ENCODE measurements around the gene RIMKLB.

RIMKLB gene

DNA sequence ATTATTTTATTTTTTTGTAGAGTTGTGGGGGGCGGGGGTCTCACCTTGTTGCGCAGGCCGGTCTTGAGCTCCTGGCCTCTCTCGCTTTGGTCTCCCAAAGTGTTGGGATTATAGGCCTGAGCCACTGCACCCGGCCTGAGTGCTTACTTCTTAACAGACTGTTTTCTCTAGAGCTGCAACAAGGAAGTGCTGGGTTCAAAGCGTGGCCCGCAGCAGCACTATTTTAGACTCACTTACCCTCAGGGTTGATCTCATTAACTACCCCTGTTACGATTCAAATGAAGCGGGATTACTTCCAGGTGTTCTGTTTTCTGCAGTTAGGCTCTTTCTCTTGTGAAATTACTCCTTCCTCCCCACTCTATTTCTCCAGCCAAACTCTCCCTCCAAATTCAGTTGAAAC, 133.3 kb downstream of the RIMKLB start:
- TF ChIP-seq, protein P1, sequence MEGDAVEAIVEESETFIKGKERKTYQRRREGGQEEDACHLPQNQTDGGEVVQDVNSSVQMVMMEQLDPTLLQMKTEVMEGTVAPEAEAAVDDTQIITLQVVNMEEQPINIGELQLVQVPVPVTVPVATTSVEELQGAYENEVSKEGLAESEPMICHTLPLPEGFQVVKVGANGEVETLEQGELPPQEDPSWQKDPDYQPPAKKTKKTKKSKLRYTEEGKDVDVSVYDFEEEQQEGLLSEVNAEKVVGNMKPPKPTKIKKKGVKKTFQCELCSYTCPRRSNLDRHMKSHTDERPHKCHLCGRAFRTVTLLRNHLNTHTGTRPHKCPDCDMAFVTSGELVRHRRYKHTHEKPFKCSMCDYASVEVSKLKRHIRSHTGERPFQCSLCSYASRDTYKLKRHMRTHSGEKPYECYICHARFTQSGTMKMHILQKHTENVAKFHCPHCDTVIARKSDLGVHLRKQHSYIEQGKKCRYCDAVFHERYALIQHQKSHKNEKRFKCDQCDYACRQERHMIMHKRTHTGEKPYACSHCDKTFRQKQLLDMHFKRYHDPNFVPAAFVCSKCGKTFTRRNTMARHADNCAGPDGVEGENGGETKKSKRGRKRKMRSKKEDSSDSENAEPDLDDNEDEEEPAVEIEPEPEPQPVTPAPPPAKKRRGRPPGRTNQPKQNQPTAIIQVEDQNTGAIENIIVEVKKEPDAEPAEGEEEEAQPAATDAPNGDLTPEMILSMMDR (IDR thresholded peaks at IDR 0.05; ENCODE audit: low read length): no peak
- no peak for TF ChIP-seq EZH2 (IDR thresholded peaks at IDR 0.05; ENCODE audit: borderline replicate concordance, low read length)
- H3K4me1 ChIP-seq (ENCODE audit: insufficient read depth, low read length, severe bottlenecking): peaks cover 42% of the 10 kb centered on the region
- H3K27me3 ChIP-seq (ENCODE audit: insufficient read depth, low read length): no peaks in the 10 kb centered on the region
- H3K79me2 ChIP-seq (ENCODE audit: insufficient read depth, low read length): no peaks in the 10 kb centered on the region
- H3K4me2 ChIP-seq (ENCODE audit: low read length): peak overlapping the region; percentile 68
- no peaks in the 10 kb centered on the region for H3K9me2 ChIP-seq (ENCODE audit: low read depth, low read length)
- peak overlapping the region; percentile 96 for H2AFZ ChIP-seq (ENCODE audit: low read length)
- peak overlapping the region; percentile 89 for H3K27ac ChIP-seq (ENCODE audit: low read depth, low read length, poor library complexity, severe bottlenecking)
- no peaks in the 10 kb centered on the region for H4K20me1 ChIP-seq (ENCODE audit: insufficient read depth, low read length)
- no peaks in the 10 kb centered on the region for H3K36me3 ChIP-seq (ENCODE audit: insufficient read depth, low read length)
- H3K9me3 ChIP-seq (ENCODE audit: low read length): no peaks in the 10 kb centered on the region
- H3K4me3 ChIP-seq (ENCODE audit: low read depth, low read length, poor library complexity, severe bottlenecking): peak overlapping the region; percentile 56
- H3K9ac ChIP-seq (ENCODE audit: low read length): peak overlapping the region; percentile 52; the same call in 1 of the 2 replicates
- H3F3A ChIP-seq (ENCODE audit: insufficient read depth, low read length): no peaks in the 10 kb centered on the region

DNA sequence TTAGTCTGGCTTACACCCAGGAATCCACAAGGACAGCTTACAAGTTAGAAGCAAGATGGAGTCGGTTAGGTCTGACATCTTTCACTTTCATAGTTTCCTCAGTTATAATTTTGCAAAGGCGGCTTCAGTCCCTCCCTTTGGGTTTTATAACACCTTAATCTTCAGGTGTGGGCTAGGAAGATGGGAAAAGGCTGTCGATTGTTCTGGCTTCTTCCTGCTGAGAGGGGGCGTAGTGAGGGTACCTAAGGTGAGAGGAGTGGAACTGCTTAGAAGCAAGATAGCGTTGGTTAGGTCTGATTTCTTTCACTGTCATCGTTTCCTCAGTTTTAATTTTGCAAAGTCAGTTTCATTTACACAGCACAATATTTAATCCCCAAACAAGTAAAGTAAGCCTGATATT, 134.7 kb downstream of the RIMKLB start:
- TF ChIP-seq, protein P1 (IDR thresholded peaks at IDR 0.05; ENCODE audit: low read length): no peak
- TF ChIP-seq EZH2 (IDR thresholded peaks at IDR 0.05; ENCODE audit: borderline replicate concordance, low read length): no peak
- Histone ChIP-seq H3K9me2 (ENCODE audit: low read depth, low read length) (no peaks in the 10 kb centered on the region), H3K36me3 (ENCODE audit: insufficient read depth, low read length) (no peaks in the 10 kb centered on the region), H3K4me3 (ENCODE audit: low read depth, low read length, poor library complexity, severe bottlenecking) (no peak overlapping the region), H3K79me2 (ENCODE audit: insufficient read depth, low read length) (no peaks in the 10 kb centered on the region), H3K27me3 (ENCODE audit: insufficient read depth, low read length) (no peaks in the 10 kb centered on the region), H3K27ac (ENCODE audit: low read depth, low read length, poor library complexity, severe bottlenecking) (no peak overlapping the region), H3K4me1 (ENCODE audit: insufficient read depth, low read length, severe bottlenecking) (peaks cover 42% of the 10 kb centered on the region), H2AFZ (ENCODE audit: low read length) (no peak overlapping the region), H3K4me2 (ENCODE audit: low read length) (no peak overlapping the region), H3K9me3 (ENCODE audit: low read length) (no peaks in the 10 kb centered on the region), H3F3A (ENCODE audit: insufficient read depth, low read length) (no peaks in the 10 kb centered on the region), H4K20me1 (ENCODE audit: insufficient read depth, low read length) (no peaks in the 10 kb centered on the region), H3K9ac (ENCODE audit: low read length) (no peak overlapping the region)
